SK-N-SH treated with all-trans-retinoic acid at 6 μM for 48 hours (cell line): ENCODE measurements around the gene PDGFB.

ENCODE experiments used
- ATAC-seq: fragments of 200-7000 bp; cut with Tn5 transposase; 3 replicates; pipeline ENCODE4 v1.9.1; 2020; ENCODE audit warnings: mild to moderate bottlenecking, moderate library complexity
- ARNTL ChIP-seq: fragments of 450-650 bp; formaldehyde crosslinking; IDR thresholded peaks from 2 replicates; pipeline ENCODE4 v1.5.0; 2020; ENCODE audit warnings: low read depth, mild to moderate bottlenecking, moderate library complexity, borderline replicate concordance
- BACH2 ChIP-seq: fragments of 250-450 bp; sonication (Bioruptor Pico); IDR thresholded peaks from 2 replicates; pipeline ENCODE4 v1.9.0; 2021; ENCODE audit warnings: mild to moderate bottlenecking, borderline replicate concordance
- CREB5 ChIP-seq: fragments of 250-450 bp; sonication (Bioruptor Pico); IDR thresholded peaks from 2 replicates; pipeline ENCODE4 v1.5.1; 2020; ENCODE audit warnings: low read depth, mild to moderate bottlenecking, moderate library complexity
- CSDC2 ChIP-seq: fragments of 250-450 bp; sonication (Bioruptor Pico); IDR thresholded peaks from 2 replicates; pipeline ENCODE4 v1.5.0; 2020; ENCODE audit warnings: mild to moderate bottlenecking, moderate library complexity
- CSRNP3 ChIP-seq: fragments of 250-450 bp; sonication (Bioruptor Pico); IDR thresholded peaks from 2 replicates; pipeline ENCODE4 v1.5.1; 2021; ENCODE audit warnings: mild to moderate bottlenecking, moderate library complexity
- ESRRG ChIP-seq: fragments of 250-450 bp; sonication (Bioruptor Pico); IDR thresholded peaks from 2 replicates; pipeline ENCODE4 v1.6.1; 2021; ENCODE audit warnings: mild to moderate bottlenecking
- GLIS3 ChIP-seq: fragments of 250-450 bp; sonication (Bioruptor Pico); IDR thresholded peaks from 2 replicates; pipeline ENCODE4 v1.5.0; 2020; ENCODE audit warnings: mild to moderate bottlenecking, moderate library complexity
- ISL1 ChIP-seq: fragments of 250-450 bp; sonication (Bioruptor Pico); IDR thresholded peaks from 2 replicates; pipeline ENCODE4 v2.1.2; 2022; ENCODE audit warnings: mild to moderate bottlenecking, moderate library complexity
- PATZ1 ChIP-seq: fragments of 250-450 bp; sonication (Bioruptor Pico); IDR thresholded peaks from 2 replicates; pipeline ENCODE4 v1.8.0; 2020; ENCODE audit warnings: mild to moderate bottlenecking, moderate library complexity, borderline replicate concordance
- TCF4 ChIP-seq: fragments of 250-450 bp; sonication (Bioruptor Pico); IDR thresholded peaks from 2 replicates; pipeline ENCODE4 v1.8.0; 2021; ENCODE audit warnings: mild to moderate bottlenecking, moderate library complexity, borderline replicate concordance
- TSHZ2 ChIP-seq: fragments of 250-450 bp; sonication (Bioruptor Pico); IDR thresholded peaks from 2 replicates; pipeline ENCODE4 v1.5.0; 2020; ENCODE audit warnings: mild to moderate bottlenecking, moderate library complexity
- ZC3H10 ChIP-seq: fragments of 250-450 bp; sonication (Bioruptor Pico); IDR thresholded peaks from 2 replicates; pipeline ENCODE4 v1.5.1; 2021; ENCODE audit warnings: mild to moderate bottlenecking, moderate library complexity
- ZFP30 ChIP-seq: fragments of 450-650 bp; formaldehyde crosslinking; IDR thresholded peaks from 2 replicates; pipeline ENCODE4 v1.5.0; 2022; ENCODE audit warnings: mild to moderate bottlenecking, moderate library complexity
- ZNF565 ChIP-seq: fragments of 450-650 bp; formaldehyde crosslinking; conservative IDR thresholded peaks from 2 replicates; pipeline ENCODE4 v1.5.0; 2020; ENCODE audit warnings: low read depth, mild to moderate bottlenecking, moderate library complexity
- ZNF70 ChIP-seq: fragments of 450-650 bp; formaldehyde crosslinking; IDR thresholded peaks from 2 replicates; pipeline ENCODE4 v1.5.0; 2020; ENCODE audit warnings: mild to moderate bottlenecking, moderate library complexity
- ZNF8 ChIP-seq: fragments of 450-650 bp; formaldehyde crosslinking; IDR thresholded peaks from 2 replicates; pipeline ENCODE4 v1.5.0; 2020; ENCODE audit warnings: mild to moderate bottlenecking, moderate library complexity

The PDGFB gene

GRCh38 chr22:39225591-39225990, 19.2 kb downstream of the PDGFB start:
- no peak for ATAC-seq
- TF ChIP-seq ESRRG (CRISPR knock-in tag) (no peak), ZNF565 (CRISPR knock-in tag) (no peak), ZNF70 (CRISPR knock-in tag) (no peak)

GRCh38 chr22:39224550-39224949, 20.2 kb downstream of the PDGFB start:
- ATAC-seq = no peak
- TF ChIP-seq ZC3H10 (CRISPR knock-in tag) (no peak), ZNF565 (CRISPR knock-in tag) (no peak), ZNF8 (CRISPR knock-in tag) (no peak), ZFP30 (no peak), CSRNP3 (CRISPR knock-in tag) (no peak), ZNF70 (CRISPR knock-in tag) (no peak), PATZ1 (CRISPR knock-in tag) (no peak), ISL1 (CRISPR knock-in tag) (no peak), ESRRG (CRISPR knock-in tag) (no peak), BACH2 (CRISPR knock-in tag) (no peak), TCF4 (CRISPR knock-in tag) (no peak), ARNTL (CRISPR knock-in tag) (no peak), CSDC2 (CRISPR knock-in tag) (no peak), TSHZ2 (no peak), CREB5 (CRISPR knock-in tag) (no peak)

- no peak for ATAC-seq
- TF ChIP-seq GLIS3 (CRISPR knock-in tag) = no peak
- no peak for TF ChIP-seq ESRRG (CRISPR knock-in tag)
- no peak for TF ChIP-seq ISL1 (CRISPR knock-in tag)
- TF ChIP-seq ARNTL (CRISPR knock-in tag) = no peak
- TF ChIP-seq ZNF565 (CRISPR knock-in tag) = no peak
- TF ChIP-seq TSHZ2 = no peak
These were observed 21.6 kb downstream of the PDGFB start for GRCh38 chr22:39223091-39223710.
